ENCODE results near the gene NKX1-1. TPM values are rescaled to one million over a fixed set of nuclear protein-coding genes. Genes with fewer than 3 reads are reported as not detected.
A peak's percentile ranks its signal among the peaks of the same experiment; 100 is the strongest.

Gene NKX1-1
- total and polyA plus RNA-seq, 4 donors: not detected

DNA sequence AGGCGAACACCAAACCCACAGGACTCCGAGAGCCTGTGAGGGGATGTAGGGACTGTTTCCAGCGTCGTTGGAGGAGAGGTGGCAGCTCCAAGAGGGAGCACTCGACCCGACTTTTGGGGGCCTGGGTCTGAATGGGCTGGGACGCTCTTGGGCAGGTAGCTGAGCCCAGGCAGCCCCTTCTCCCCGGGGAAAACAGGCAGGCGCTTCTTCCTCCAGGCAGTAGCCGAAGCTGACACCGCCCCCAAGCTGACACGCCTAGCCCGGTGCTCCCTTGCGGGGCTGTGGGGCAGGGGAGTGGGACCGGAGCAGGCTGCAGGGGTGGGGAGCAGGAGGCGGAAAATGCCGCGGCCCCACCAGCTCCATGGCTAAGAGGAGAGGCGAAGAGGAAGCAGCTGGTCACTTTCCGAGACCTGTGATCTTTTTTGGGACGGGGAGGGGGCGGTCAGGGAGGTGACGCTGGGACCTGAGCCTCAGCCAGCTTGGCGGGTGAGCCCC, 4.2 kb downstream of the NKX1-1 start:
- ATAC-seq (ENCODE audit: insufficient read depth, low FRiP score) (no peak), DNase-seq (peak in 1 of 3 donors; percentile 9)
- TF ChIP-seq, protein P1, sequence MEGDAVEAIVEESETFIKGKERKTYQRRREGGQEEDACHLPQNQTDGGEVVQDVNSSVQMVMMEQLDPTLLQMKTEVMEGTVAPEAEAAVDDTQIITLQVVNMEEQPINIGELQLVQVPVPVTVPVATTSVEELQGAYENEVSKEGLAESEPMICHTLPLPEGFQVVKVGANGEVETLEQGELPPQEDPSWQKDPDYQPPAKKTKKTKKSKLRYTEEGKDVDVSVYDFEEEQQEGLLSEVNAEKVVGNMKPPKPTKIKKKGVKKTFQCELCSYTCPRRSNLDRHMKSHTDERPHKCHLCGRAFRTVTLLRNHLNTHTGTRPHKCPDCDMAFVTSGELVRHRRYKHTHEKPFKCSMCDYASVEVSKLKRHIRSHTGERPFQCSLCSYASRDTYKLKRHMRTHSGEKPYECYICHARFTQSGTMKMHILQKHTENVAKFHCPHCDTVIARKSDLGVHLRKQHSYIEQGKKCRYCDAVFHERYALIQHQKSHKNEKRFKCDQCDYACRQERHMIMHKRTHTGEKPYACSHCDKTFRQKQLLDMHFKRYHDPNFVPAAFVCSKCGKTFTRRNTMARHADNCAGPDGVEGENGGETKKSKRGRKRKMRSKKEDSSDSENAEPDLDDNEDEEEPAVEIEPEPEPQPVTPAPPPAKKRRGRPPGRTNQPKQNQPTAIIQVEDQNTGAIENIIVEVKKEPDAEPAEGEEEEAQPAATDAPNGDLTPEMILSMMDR (IDR thresholded peaks at IDR 0.05; ENCODE audit: control extremely low read depth, extremely low read depth): no peak
- no peak overlapping the region for H3K27ac ChIP-seq (ENCODE audit: low read depth in 1 of 2, low read length in 1 of 2)
- WGBS, 2 donors: 11 to 12% methylated on average over 17 to 24 of the region's 24 CpGs
- no peak overlapping the region for H3K9ac ChIP-seq (ENCODE audit: insufficient read depth in 1 of 2, low read length in 2 of 2)
- H3K4me1 ChIP-seq (ENCODE audit: control insufficient read depth in 5 of 5, insufficient read depth in 5 of 5, low read length in 5 of 5): peaks cover 0 to 20% (median 0%) of the 10 kb centered on the region in 5 donors
- no peaks in the 10 kb centered on the region for H3K36me3 ChIP-seq (ENCODE audit: control insufficient read depth in 4 of 4, insufficient read depth in 4 of 4, low read length in 4 of 4)
- H3K27me3 ChIP-seq (ENCODE audit: control insufficient read depth in 3 of 3, insufficient read depth in 3 of 3, low read length in 2 of 3): peaks cover 12 to 44% (median 32%) of the 10 kb centered on the region in 3 donors
- H3K9me3 ChIP-seq (ENCODE audit: control insufficient read depth in 4 of 4, insufficient read depth in 3 of 4, low read length in 3 of 4): peaks cover 0 to 6% (median 0%) of the 10 kb centered on the region in 4 donors
- no peak overlapping the region for H3K4me3 ChIP-seq

- peaks cover 0 to 6% (median 0%) of the 10 kb centered on the region in 4 donors for H3K9me3 ChIP-seq (ENCODE audit: control insufficient read depth in 4 of 4, insufficient read depth in 3 of 4, low read length in 3 of 4)
- 35 to 48% methylated on average over 15 to 18 of the region's 18 CpGs for WGBS, 2 donors
- no peak overlapping the region for H3K27ac ChIP-seq (ENCODE audit: low read depth in 1 of 2, low read length in 1 of 2)
- ATAC-seq (ENCODE audit: insufficient read depth, low FRiP score) (no peak), DNase-seq (peak in 1 of 3 donors; percentile 11)
- H3K4me1 ChIP-seq (ENCODE audit: control insufficient read depth in 5 of 5, insufficient read depth in 5 of 5, low read length in 5 of 5): peaks cover 0 to 17% (median 0%) of the 10 kb centered on the region in 5 donors
- H3K9ac ChIP-seq (ENCODE audit: insufficient read depth in 1 of 2, low read length in 2 of 2): no peak overlapping the region
- TF ChIP-seq, protein P1 (IDR thresholded peaks at IDR 0.05; ENCODE audit: control extremely low read depth, extremely low read depth): no peak
- peaks cover 12 to 43% (median 27%) of the 10 kb centered on the region in 3 donors for H3K27me3 ChIP-seq (ENCODE audit: control insufficient read depth in 3 of 3, insufficient read depth in 3 of 3, low read length in 2 of 3)
- H3K4me3 ChIP-seq: no peak overlapping the region
- no peaks in the 10 kb centered on the region for H3K36me3 ChIP-seq (ENCODE audit: control insufficient read depth in 4 of 4, insufficient read depth in 4 of 4, low read length in 4 of 4)
These were observed 4.7 kb downstream of the NKX1-1 start for GRCh38 chr4:1401409-1402020.

DNA sequence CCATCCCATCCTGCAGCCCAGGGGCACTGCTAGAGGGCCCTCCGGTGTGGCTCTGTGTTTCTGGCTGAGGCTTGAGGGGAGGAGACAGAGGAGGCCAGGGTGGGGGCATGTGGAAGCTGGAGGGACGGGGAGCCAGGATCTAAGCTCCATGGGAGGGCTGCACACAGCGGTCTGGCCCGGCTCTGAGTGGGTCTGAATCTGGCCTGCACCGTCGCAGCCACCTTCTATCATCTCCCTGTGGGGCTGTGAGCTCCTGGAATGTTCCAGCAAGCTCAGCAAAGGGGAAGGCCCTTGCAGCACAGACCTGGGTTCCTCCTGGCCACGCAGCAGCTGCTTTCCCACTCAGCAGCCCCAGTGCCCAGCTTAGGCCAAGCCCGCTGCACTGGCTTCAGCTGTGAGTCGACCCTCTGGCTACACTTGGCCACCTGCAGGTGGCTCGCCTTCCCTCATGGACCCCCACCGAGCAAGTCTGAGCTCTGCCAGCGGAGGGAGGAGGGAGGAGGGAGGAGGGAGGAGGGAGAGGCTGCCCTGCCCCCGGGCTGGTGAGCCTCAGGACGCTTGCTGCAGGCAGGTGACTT, 5.3 kb downstream of the NKX1-1 start:
- 38 to 48% methylated on average over 13 to 14 of the region's 14 CpGs for WGBS, 2 donors
- TF ChIP-seq, protein P1 (IDR thresholded peaks at IDR 0.05; ENCODE audit: control extremely low read depth, extremely low read depth): no peak
- H3K4me1 ChIP-seq (ENCODE audit: control insufficient read depth in 5 of 5, insufficient read depth in 5 of 5, low read length in 5 of 5): peaks cover 0 to 15% (median 0%) of the 10 kb centered on the region in 5 donors
- H3K4me3 ChIP-seq: no peak overlapping the region
- H3K9me3 ChIP-seq (ENCODE audit: control insufficient read depth in 4 of 4, insufficient read depth in 3 of 4, low read length in 3 of 4): peaks cover 0 to 6% (median under 1%) of the 10 kb centered on the region in 4 donors
- no peak for ATAC-seq (ENCODE audit: insufficient read depth, low FRiP score)
- H3K27ac ChIP-seq (ENCODE audit: low read depth in 1 of 2, low read length in 1 of 2): no peak overlapping the region
- H3K36me3 ChIP-seq (ENCODE audit: control insufficient read depth in 4 of 4, insufficient read depth in 4 of 4, low read length in 4 of 4): no peaks in the 10 kb centered on the region
- DNase-seq: peak in 1 of 3 donors; percentile 8
- no peak overlapping the region for H3K9ac ChIP-seq (ENCODE audit: insufficient read depth in 1 of 2, low read length in 2 of 2)
- peaks cover 12 to 43% (median 22%) of the 10 kb centered on the region in 3 donors for H3K27me3 ChIP-seq (ENCODE audit: control insufficient read depth in 3 of 3, insufficient read depth in 3 of 3, low read length in 2 of 3)
